Endodermal cell (in vitro differentiated cells): Measurements from ENCODE around the gene RELL1. TPM values are rescaled to one million over a fixed set of nuclear protein-coding genes. Genes with fewer than 3 reads are reported as not detected.

Source experiments
- DNase-seq: peaks from one replicate; pipeline ENCODE4 v3.0.0-alpha.2; 2017
- H3K27ac ChIP-seq: 2 replicates; pipeline ENCODE4 v1.5.1; 2013; ENCODE audit warnings: mild to moderate bottlenecking, low read depth, low read length, moderate library complexity
- H3K27me3 ChIP-seq: 2 replicates; pipeline ENCODE4 v1.6.1; 2013; ENCODE audit warnings: mild to moderate bottlenecking, low read length, moderate library complexity; ENCODE audit not compliant: insufficient read depth, control insufficient read depth, poor library complexity, severe bottlenecking
- H3K36me3 ChIP-seq: 2 replicates; pipeline ENCODE4 v1.7.0; 2013; ENCODE audit warnings: mild to moderate bottlenecking, low read length, moderate library complexity; ENCODE audit not compliant: control insufficient read depth, insufficient read depth
- H3K4me1 ChIP-seq: one replicate; pipeline ENCODE4 v1.7.0; 2013; ENCODE audit warnings: low read length; ENCODE audit not compliant: control insufficient read depth, insufficient read depth
- H3K4me3 ChIP-seq: 2 replicates; pipeline ENCODE4 v1.5.1; 2013; ENCODE audit warnings: mild to moderate bottlenecking, low read length, moderate library complexity
- H3K9ac ChIP-seq: 2 replicates; pipeline ENCODE4 v1.6.1; 2013; ENCODE audit warnings: mild to moderate bottlenecking, low read length, moderate library complexity; ENCODE audit not compliant: poor library complexity, severe bottlenecking; ENCODE audit errors: extremely low read depth
- H3K9me3 ChIP-seq: 2 replicates; pipeline ENCODE4 v1.6.1; 2013; ENCODE audit warnings: mild to moderate bottlenecking, low read length, moderate library complexity; ENCODE audit not compliant: control insufficient read depth
- H3K27ac Mint-ChIP-seq: 2 replicates; pipeline ENCODE4 v1.8.0; 2020; ENCODE audit warnings: mixed read lengths
- H3K27me3 Mint-ChIP-seq: 2 replicates; pipeline ENCODE4 v1.8.0; 2021; ENCODE audit warnings: mild to moderate bottlenecking, mixed read lengths; ENCODE audit not compliant: insufficient read depth
- H3K36me3 Mint-ChIP-seq: 2 replicates; pipeline ENCODE4 v1.8.0; 2020; ENCODE audit warnings: low read depth, mixed read lengths
- H3K4me1 Mint-ChIP-seq: 2 replicates; pipeline ENCODE4 v1.8.0; 2020; ENCODE audit warnings: mixed read lengths
- H3K4me3 Mint-ChIP-seq: 2 replicates; pipeline ENCODE4 v1.8.0; 2020; ENCODE audit warnings: mild to moderate bottlenecking, moderate library complexity, mixed read lengths
- H3K9me3 Mint-ChIP-seq: 2 replicates; pipeline ENCODE4 v1.8.0; 2020; ENCODE audit warnings: mild to moderate bottlenecking, mixed read lengths
- WGBS, 2 experiments: methylation state at CpG; one replicate each; pipeline versions ENCODE4 v1.1.5 to v1.1.7; 2013; ENCODE audit warnings: missing lambda C conversion rate in 2 of 2, mixed read lengths in 1 of 2; ENCODE audit not compliant: insufficient coverage in 1 of 2, insufficient read length in 1 of 2; 5-methylcytosine and 5-hydroxymethylcytosine counted together
- total RNA-seq, 2 donors: library from RNA; stranded (reverse); fragmentation: NEBNext Ultra II Directional in 1 of 2; extraction: Animal tissue kit (Norgen Biotek cat#: 25700) in 1 of 2; gene quantifications; 2 replicates in 1 of 2; 3 replicates in 1 of 2; pipeline ENCODE4 v1.2.1, GENCODE V29; 2021
- TF ChIP-seq, protein P1 (sequence below): fragments of 200-600 bp; sonication (generic); conservative IDR thresholded peaks from 2 replicates; pipeline ENCODE4 v1.5.0; 2021; ENCODE audit warnings: antibody characterized with exemption, mild to moderate bottlenecking

RELL1 gene
- total RNA-seq, 2 donors from 2014 or later, result 12.1 to 12.3 TPM

DNA sequence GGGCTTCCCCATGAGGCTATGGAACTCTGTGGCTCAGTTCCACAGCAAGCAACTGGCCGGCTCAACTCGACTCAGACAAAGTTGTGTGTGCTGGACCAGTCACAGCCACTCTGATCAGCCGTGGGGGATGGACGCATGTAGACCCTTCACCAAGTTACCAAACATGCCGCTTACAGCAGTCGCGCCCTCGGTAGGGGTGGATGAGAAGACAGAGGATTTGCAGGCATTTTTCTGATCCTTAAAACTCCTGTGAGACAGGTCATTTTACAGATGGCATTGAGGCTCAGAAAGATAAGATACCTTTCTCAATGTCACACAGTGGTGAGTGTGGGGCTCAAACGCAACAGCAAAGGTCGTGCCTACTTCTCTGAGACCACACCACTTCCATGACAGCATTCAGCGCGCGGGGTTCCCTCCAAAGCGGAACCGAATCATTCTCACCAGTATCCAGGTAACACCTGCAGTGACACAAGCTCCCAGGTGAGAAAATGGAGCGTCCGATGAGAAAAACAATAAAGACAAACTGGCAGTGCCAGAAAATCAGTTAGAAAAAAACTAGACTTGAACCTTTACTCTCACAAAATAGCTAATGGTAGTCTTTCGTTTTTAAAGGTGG is 83.6 kb downstream of the RELL1 start:
- peak; percentile 57 for DNase-seq
- Histone ChIP-seq H3K9ac (no peak overlapping the region), H3K27me3 (no peaks in the 10 kb centered on the region), H3K9me3 (no peaks in the 10 kb centered on the region), H3K36me3 (no peaks in the 10 kb centered on the region), H3K4me3 (no peak overlapping the region), H3K4me1 (no peaks in the 10 kb centered on the region), H3K27ac (no peak overlapping the region)
- Mint-ChIP-seq H3K36me3 (no peaks in the 10 kb centered on the region), H3K27ac (no peak overlapping the region), H3K9me3 (no peaks in the 10 kb centered on the region), H3K27me3 (no peaks in the 10 kb centered on the region), H3K4me3 (no peak overlapping the region), H3K4me1 (peaks cover 16% of the 10 kb centered on the region)
- WGBS, 2 experiments, result 82 to 90% methylated on average over 8 to 18 of the region's 18 CpGs
- TF ChIP-seq, protein P1, sequence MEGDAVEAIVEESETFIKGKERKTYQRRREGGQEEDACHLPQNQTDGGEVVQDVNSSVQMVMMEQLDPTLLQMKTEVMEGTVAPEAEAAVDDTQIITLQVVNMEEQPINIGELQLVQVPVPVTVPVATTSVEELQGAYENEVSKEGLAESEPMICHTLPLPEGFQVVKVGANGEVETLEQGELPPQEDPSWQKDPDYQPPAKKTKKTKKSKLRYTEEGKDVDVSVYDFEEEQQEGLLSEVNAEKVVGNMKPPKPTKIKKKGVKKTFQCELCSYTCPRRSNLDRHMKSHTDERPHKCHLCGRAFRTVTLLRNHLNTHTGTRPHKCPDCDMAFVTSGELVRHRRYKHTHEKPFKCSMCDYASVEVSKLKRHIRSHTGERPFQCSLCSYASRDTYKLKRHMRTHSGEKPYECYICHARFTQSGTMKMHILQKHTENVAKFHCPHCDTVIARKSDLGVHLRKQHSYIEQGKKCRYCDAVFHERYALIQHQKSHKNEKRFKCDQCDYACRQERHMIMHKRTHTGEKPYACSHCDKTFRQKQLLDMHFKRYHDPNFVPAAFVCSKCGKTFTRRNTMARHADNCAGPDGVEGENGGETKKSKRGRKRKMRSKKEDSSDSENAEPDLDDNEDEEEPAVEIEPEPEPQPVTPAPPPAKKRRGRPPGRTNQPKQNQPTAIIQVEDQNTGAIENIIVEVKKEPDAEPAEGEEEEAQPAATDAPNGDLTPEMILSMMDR, result no peak

DNA sequence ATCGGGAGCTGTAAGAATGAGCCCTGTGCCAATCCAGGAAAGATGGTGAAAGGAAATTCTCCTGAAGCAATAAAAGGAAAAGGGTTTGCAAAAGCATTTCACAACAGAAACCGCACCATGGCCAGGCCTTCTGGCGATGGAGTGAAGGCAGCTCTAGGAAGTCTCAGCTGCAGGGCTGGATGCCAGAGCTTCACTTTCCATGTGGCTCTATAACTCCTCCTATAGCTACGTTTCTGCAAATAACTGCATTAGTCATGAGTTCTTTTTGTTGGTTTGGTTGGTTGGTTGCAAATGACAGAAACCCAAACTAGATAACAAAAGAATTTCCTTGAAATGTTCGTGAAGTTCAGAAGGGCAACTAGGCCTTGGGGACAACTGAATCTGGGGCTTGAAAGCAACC is 84.6 kb downstream of the RELL1 start:
- Histone ChIP-seq H3K27me3 (no peaks in the 10 kb centered on the region), H3K9ac (no peak overlapping the region), H3K27ac (no peak overlapping the region), H3K9me3 (no peaks in the 10 kb centered on the region), H3K4me3 (no peak overlapping the region), H3K36me3 (no peaks in the 10 kb centered on the region), H3K4me1 (no peaks in the 10 kb centered on the region)
- H3K27me3 Mint-ChIP-seq, result no peaks in the 10 kb centered on the region
- no peak for DNase-seq
- TF ChIP-seq, protein P1, result no peak
- H3K4me1 Mint-ChIP-seq, result peaks cover 11% of the 10 kb centered on the region
- no peaks in the 10 kb centered on the region for H3K36me3 Mint-ChIP-seq
- no peaks in the 10 kb centered on the region for H3K9me3 Mint-ChIP-seq
- H3K4me3 Mint-ChIP-seq, result no peak overlapping the region
- 89 to 95% methylated on average over 3 to 5 of the region's 5 CpGs for WGBS, 2 experiments
- H3K27ac Mint-ChIP-seq, result no peak overlapping the region

DNA sequence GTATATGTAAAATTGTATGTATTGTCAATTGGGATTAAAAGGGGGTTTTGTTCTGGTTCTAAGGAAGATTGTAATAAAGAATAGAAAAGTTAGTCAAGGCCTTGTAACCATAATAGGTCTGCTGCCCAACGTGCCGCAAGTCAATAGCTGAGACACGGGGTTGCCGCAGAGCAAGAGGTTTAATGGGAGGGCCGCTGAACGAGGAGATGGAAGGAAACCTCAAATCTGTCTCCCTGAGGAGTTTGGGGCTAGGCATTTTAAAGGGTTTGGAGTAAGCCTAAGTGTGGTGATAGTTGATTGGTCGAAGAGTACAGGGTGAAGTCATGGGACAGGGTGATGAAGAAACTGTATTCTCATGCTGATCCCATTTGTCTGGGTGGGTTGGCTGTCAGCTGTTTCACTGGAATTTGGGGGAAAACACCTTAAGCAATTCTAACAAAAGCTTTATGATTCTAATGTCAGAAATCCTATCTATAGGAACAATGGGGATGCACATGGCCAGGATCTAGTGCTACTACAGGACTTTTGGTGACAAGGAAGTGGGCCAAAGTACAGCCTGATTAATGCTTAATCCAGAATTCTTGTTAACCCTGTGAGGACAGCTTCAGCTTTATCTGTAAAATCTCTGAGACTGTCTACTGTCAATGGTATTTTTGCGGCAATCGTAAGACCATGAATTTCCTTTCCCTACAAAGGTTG is 86.9 kb downstream of the RELL1 start:
- Mint-ChIP-seq H3K4me1 (peaks cover 11% of the 10 kb centered on the region), H3K36me3 (no peaks in the 10 kb centered on the region), H3K4me3 (no peak overlapping the region), H3K9me3 (no peaks in the 10 kb centered on the region), H3K27ac (peak overlapping the region; percentile 66), H3K27me3 (no peaks in the 10 kb centered on the region)
- H3K36me3 ChIP-seq, result no peaks in the 10 kb centered on the region
- no peak overlapping the region for H3K9ac ChIP-seq
- 82 to 92% methylated on average over 7 to 9 of the region's 9 CpGs for WGBS, 2 experiments
- no peak overlapping the region for H3K4me3 ChIP-seq
- TF ChIP-seq, protein P1, result no peak
- no peaks in the 10 kb centered on the region for H3K9me3 ChIP-seq
- H3K27me3 ChIP-seq, result no peaks in the 10 kb centered on the region
- no peak overlapping the region for H3K27ac ChIP-seq
- no peaks in the 10 kb centered on the region for H3K4me1 ChIP-seq
- no peak for DNase-seq
